Stimulated activated CD4-positive, alpha-beta T cell treated with anti-CD3 and anti-CD28 coated beads, TNF-alpha, amount 100 ng/mL, for 1 hour (primary cell): ENCODE measurements around the gene DENND4B.
A peak's percentile ranks its signal among the peaks of the same experiment; 100 is the strongest.
"Not testable (repeated sequence)": the region's sequence is repeated elsewhere in the genome, so short reads cannot be mapped to it uniquely, and the experiment has no call there.

Source experiments
- DNase-seq, 3 donors: peaks; one replicate each; pipeline ENCODE4 v3.0.0-alpha.2; 2020; ENCODE audit warnings: low read depth in 3 of 3, low spot score in 1 of 3

DENND4B gene

DNA sequence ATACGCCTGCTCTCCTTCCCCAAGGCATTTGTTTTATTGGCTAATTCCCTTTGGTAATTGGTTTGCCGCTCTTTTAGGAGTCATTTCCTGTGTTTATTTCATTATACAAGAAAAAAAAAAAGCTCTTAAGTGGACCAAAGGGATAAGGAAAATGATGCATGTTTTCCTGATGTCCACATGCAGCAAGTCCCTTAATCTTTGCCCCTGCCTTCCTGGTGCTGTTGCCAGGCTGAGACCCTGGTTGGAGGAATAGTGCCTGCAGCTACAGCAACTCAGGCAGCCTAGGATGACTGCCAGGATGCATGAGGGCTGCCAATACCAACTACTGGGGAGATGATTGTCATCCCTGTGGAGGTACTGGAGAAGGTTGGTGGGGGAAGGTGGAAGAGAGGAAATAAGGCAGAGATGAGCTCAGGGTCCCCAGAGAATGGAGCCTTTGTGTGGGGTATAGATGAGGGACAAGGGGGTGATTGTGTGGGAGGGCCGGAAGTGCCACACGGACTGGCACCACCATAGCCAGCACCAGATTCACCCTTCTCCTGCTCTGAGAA, 17.7 kb downstream of the DENND4B start:
- DNase-seq, result no peak

- no peak for DNase-seq
Observed at GRCh38 chr1:153928245-153928644, 18.3 kb downstream of the DENND4B start.

GRCh38 chr1:153926405-153926804, 20.1 kb downstream of the DENND4B start:
- no peak for DNase-seq

DNA sequence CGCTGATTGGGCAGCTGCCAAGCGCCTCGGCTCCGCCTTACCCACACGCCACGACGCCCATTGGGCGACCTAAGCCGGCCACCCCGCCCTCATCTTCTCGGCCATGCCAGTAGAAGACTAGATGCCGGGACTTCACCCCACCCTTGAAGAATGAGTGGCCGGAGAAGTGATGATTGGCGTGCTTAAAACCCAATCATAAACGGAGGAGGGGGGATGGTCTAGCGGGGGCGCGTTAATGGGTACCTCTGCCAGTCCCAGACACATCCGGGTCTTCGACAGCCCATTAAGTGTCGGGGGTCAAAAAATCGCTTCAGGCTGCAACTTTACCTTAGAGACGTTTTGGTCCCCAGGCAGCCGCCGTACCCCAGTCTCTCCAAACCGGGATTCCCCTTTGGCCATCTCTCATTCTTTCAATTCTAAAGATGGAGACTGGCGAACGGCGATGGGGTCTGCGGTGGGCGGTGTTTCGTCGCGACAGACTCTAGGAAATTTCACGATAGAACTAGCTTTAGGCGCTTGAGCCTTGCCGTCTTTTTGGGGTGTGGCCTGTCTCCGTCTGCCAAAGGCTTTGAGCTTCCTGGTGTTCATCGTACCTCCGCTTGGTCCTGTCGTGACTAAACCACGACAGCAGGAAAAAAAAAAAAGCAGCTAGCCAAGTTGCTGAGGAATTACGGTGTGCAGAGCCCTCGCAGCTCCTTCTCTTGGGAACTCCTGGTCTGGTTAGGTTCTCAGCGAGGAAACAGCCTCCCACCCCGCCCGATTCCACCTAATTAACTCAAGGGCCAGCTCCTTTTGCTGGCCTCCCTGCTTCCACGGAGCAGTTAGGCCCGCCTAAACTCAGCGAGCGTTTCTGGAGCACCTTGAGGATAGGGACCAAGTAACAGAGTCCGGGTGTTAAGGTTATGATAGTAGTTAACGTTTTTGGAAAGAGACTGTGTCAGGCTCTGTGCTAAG, 23.3 kb downstream of the DENND4B start, which contains the start of gene GATAD2B:
GATAD2B (minus strand) TSS at position 1 of the 954 bp plus-strand sequence. CDS start 94,625 bp downstream, outside the sequence.
- peak; percentile 93 to 99 (median 97) for DNase-seq

DNA sequence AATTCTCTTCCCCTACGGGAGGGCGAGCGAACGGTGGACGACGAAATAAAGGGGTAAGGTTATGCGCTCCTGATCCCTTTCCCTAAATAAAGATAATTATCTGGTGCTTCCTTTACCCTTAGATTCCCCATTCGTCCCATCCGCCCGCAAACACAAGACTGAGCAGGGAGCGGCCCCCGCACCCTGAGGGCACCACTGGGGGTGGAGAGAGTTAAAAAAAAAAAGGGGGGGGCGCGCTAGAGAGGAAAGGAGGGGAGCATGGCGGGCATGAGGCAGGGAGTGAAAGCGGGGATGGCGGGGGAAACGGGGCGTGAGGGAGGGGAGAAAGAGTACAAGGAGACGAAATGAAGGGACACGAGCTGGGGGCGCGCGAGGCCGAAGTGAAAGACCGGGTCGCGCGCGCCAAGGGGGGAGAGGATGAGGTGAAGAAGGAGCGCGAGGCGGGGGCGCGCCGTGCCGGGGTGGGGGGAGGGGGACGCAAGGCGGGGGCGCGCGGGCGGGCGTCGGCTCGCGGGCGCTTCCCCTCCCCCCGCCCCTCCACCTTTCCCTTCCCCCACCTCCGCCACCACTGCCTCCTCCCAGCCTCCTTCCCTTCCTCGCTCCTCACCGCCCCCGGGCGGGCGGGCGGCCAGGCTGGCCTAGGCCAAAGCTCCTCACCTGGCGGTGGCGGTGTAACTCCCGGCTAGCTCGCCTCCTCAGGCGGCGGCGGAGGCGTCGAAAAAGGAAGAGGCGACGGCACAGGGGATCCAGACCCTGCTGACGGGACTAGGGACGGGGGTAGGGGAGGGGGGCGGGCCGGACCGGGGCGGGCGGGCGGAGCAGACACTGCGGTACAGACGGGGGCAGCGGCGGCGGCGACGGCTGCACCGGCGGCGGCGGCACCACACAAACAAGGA, 24.2 kb downstream of the DENND4B start:
- peak in 1 of 3 donors; percentile 49 for DNase-seq

- no peak for DNase-seq
Observed at GRCh38 chr1:153921803-153922075, 24.8 kb downstream of the DENND4B start.

- no peak for DNase-seq
Observed at GRCh38 chr1:153921080-153921802, 25.3 kb downstream of the DENND4B start.

- no peak for DNase-seq
Observed at GRCh38 chr1:153919876-153920852, 26.4 kb downstream of the DENND4B start.

DNA sequence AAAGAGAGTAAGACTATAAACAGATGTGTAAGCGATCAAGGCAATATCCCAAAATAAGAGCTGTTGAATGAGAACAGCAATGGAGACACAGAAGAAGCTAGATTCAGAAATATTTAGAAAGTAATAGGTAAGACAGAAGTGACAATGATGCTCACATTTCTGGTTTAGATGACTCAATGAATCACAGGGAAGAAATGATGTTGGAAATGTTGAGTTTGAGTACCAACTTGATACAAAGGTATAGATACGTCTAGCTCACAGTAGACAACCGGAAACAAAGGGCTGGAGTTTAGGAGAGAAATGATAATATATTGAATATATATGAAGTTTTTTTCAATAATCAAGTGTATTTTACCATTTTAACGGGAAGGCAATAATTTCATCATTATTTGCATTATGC, 30.2 kb downstream of the DENND4B start:
- DNase-seq, result no peak

DNA sequence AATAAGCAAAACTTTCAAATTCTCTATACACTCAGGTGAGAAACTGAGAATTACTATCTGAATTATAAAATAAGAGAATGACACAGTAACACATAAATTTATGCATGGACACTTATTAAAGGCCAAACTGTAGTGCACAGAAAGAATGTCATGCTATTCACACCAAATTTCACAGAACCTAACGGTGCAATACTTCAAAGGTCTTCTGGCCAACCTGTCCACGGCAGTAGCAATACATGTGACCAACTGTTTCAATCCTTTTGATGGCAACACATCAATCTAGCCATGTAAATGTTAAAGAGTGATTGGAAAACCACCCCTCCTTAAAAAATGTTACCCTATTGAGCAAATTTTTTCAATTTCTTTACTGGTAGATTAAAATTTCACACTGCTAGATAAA, 34.2 kb downstream of the DENND4B start:
- no peak for DNase-seq

GRCh38 chr1:153910560-153910959, 36.0 kb downstream of the DENND4B start:
- not testable (repeated sequence) for DNase-seq

DNA sequence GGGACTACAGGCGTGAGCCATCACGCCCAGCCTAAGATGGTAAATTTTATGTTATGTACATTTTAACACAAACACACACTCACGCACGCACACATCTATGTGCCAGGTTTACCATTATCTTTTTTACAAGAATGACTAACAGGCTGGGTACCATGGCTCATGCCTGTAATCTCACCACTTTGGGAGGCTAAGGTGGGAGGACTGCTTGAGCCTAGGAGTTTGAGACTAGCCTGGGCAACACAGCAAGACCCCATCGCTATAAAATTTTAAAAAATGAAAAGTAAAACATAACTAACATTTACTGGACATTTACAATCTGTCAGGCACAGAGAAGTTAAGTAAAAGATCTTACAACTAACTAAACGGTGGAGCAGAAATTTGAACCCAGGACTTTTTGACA, 38.4 kb downstream of the DENND4B start:
- no peak for DNase-seq

DNA sequence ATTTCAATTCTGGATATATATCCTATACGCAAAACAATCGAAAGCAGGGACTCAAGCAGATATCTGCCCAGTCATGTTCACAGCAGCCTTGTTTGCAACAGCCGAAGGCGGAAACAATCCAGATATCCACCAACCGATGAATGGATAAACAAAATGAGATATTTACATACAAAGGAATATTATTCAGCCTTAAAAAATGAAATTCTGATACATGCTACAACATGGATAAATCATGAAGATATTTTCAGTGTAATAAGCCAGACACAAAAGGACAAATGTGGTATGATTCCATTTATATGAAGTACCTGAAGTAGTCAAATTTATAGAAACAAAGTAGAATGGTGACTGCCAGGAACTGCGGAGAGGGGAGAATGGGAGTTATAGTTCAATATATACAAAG, 39.4 kb downstream of the DENND4B start:
- DNase-seq, result no peak

DNA sequence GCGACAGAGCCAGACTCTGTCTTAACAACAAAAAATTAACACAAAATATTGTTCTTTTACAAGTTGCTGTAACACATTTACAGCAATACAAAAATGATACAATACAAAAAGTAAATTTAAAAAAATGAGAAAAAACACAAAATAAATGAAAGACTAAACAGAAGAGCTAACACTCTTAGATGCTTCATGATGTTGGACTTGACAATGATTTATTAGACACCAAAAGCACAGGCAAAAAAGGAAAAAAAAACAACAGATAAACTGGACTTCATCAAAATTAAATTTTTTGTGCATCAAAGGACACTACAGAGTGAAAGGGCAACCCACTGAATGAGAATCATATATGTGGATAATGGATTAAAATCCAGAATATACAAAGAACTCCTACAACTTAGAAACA, 40.1 kb downstream of the DENND4B start:
- DNase-seq, result no peak

DNA sequence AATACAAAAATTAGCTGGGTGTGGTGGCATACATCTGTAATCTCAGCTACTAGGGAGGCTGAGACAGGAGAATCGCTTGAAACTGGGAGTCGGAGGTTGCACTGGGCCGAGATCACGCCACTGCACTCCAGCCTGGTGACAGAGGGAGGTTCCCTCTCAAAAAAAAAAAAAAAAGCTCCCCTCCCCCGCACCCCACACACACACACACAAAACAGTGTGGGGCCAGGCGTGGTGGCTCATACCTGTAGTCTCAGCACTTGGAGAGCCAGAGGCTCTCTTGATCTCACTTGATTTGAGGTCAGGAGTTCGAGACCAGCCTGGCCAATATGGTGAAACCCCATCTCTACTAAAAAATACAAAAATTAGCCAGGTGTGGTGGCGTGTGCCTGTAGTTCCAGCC, 40.6 kb downstream of the DENND4B start:
- DNase-seq, result not testable (repeated sequence)

DNA sequence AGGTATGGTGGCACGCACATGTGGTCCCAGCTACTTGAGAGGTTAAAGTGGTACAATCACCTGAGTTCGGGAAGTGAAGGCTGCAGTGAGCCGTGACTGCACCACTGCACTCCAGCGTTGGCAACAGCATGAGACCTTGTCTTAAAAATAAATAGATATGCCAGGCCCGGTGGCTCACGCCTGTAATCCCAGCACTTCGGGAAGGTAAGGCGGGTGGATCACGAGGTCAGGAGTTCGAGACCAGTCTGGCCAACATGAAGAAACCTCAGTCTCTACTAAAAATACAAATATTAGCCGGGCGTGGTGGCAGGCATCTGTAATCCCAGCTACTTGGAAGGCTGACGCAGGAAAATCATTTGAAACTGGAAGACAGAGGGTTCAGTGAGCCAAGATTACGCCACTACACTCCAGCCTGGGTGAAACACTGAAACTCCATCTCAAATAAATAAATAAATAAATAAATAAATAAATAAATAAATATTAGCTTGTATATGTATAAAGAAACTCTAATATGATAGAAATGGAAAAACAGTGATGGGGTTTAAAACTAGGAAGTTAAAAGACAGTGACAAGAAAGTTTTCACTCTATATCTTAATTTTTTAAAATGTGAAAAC, 42.6 kb downstream of the DENND4B start:
- DNase-seq, result no peak

- DNase-seq, result no peak
Observed at GRCh38 chr1:153899509-153899908, 47.0 kb downstream of the DENND4B start.

- not testable (repeated sequence) for DNase-seq
Observed at GRCh38 chr1:153895866-153896265, 50.7 kb downstream of the DENND4B start.

- DNase-seq, result not testable (repeated sequence)
Observed at GRCh38 chr1:153891042-153891441, 55.5 kb downstream of the DENND4B start.
